PC-9 (cell line): ENCODE data around the gene OTULINL. TPM values are rescaled to one million over a fixed set of nuclear protein-coding genes. Genes with fewer than 3 reads are reported as not detected.
A peak's percentile ranks its signal among the peaks of the same experiment; 100 is the strongest.

ENCODE experiments used
- BruUV-seq: library from RNA; stranded (reverse); fragments of 400-500 nt; replicated peaks from 2 replicates; lab custom pipeline; 2021; lab: Mats Ljungman, UMichigan
- CTCF ChIA-PET: fragments of 300-600 bp; sonication (Branson Sonifier 250); formaldehyde crosslinking; loops from one replicate; lab custom pipeline; 2022; ENCODE audit warnings: antibody characterized with exemption; lab: Charles Lee
- POLR2A ChIA-PET: fragments of 300-600 bp; sonication (Branson Sonifier 250); formaldehyde crosslinking; loops from one replicate; lab custom pipeline; 2022; ENCODE audit warnings: antibody characterized with exemption; ENCODE audit not compliant: unreplicated experiment; lab: Charles Lee
- DNase-seq, 2 experiments: peaks; one replicate each; pipeline versions ENCODE4 v3.0.0 to v3.0.0-alpha.2; 2015 to 2022; ENCODE audit warnings: mixed read lengths in 1 of 2
- H2AFZ ChIP-seq: fragments of 200-600 bp; sonication (generic); 2 replicates; pipeline ENCODE4 v1.8.1; 2017; ENCODE audit warnings: antibody characterized with exemption
- H3F3A ChIP-seq: fragments of 200-600 bp; sonication (generic); 2 replicates; pipeline ENCODE4 v1.8.1; 2017; ENCODE audit warnings: antibody characterized with exemption, mild to moderate bottlenecking, low read depth; ENCODE audit not compliant: insufficient read depth
- H3K27ac ChIP-seq: fragments of 200-600 bp; sonication (generic); 2 replicates; pipeline ENCODE4 v1.6.1; 2016; ENCODE audit warnings: mixed run types
- H3K27me3 ChIP-seq: fragments of 200-600 bp; sonication (generic); 2 replicates; pipeline ENCODE4 v1.6.1; 2016; ENCODE audit warnings: low read depth, mixed run types; ENCODE audit not compliant: insufficient read depth
- H3K36me3 ChIP-seq: fragments of 200-600 bp; sonication (generic); 2 replicates; pipeline ENCODE4 v1.6.1; 2016; ENCODE audit warnings: low read depth, mixed run types
- H3K4me1 ChIP-seq: fragments of 200-600 bp; sonication (generic); replicated peaks from 2 replicates; pipeline ENCODE4 v1.6.1; 2016; ENCODE audit warnings: mixed run types; ENCODE audit not compliant: insufficient read depth
- H3K4me2 ChIP-seq: fragments of 200-600 bp; sonication (generic); 2 replicates; pipeline ENCODE4 v1.6.1; 2017; ENCODE audit warnings: mixed run types
- H3K4me3 ChIP-seq: fragments of 200-600 bp; sonication (generic); 2 replicates; pipeline ENCODE4 v1.6.1; 2016; ENCODE audit warnings: mixed run types
- H3K79me2 ChIP-seq: fragments of 200-600 bp; sonication (generic); 2 replicates; pipeline ENCODE4 v1.6.1; 2017; ENCODE audit warnings: low read depth, mixed run types
- H3K9me2 ChIP-seq: fragments of 200-600 bp; sonication (generic); 2 replicates; pipeline ENCODE4 v1.8.1; 2017; ENCODE audit warnings: mild to moderate bottlenecking; ENCODE audit not compliant: insufficient read depth
- H3K9me3 ChIP-seq: fragments of 200-600 bp; sonication (generic); 2 replicates; pipeline ENCODE4 v1.8.1; 2016; ENCODE audit warnings: low read depth; ENCODE audit not compliant: insufficient read depth
- H4K20me1 ChIP-seq: fragments of 200-600 bp; sonication (generic); 2 replicates; pipeline ENCODE4 v1.8.1; 2017; ENCODE audit not compliant: insufficient read depth
- EZH2 ChIP-seq: fragments of 200-600 bp; sonication (generic); IDR thresholded peaks from 2 replicates; pipeline ENCODE4 v1.8.0; 2017; ENCODE audit warnings: antibody characterized with exemption, low read depth
- intact Hi-C: fragments of 100-400 bp; cut with micrococcal nuclease; formaldehyde crosslinking; loops from one replicate; pipeline ENCODE4 v1.10.0; 2022; ENCODE audit not compliant: unreplicated experiment
- total RNA-seq: library from RNA; stranded (reverse); gene quantifications from 2 replicates; pipeline ENCODE4 v1.2.3, GENCODE V29; 2021
- TF ChIP-seq, protein P1 (sequence below): fragments of 200-600 bp; sonication (generic); conservative IDR thresholded peaks from 2 replicates; pipeline ENCODE4 v1.6.1; 2017; ENCODE audit warnings: mixed run types, antibody characterized with exemption, mild to moderate bottlenecking, moderate library complexity

Gene OTULINL
- total RNA-seq, 1 experiment from 2014 or later = 4.1 TPM

DNA sequence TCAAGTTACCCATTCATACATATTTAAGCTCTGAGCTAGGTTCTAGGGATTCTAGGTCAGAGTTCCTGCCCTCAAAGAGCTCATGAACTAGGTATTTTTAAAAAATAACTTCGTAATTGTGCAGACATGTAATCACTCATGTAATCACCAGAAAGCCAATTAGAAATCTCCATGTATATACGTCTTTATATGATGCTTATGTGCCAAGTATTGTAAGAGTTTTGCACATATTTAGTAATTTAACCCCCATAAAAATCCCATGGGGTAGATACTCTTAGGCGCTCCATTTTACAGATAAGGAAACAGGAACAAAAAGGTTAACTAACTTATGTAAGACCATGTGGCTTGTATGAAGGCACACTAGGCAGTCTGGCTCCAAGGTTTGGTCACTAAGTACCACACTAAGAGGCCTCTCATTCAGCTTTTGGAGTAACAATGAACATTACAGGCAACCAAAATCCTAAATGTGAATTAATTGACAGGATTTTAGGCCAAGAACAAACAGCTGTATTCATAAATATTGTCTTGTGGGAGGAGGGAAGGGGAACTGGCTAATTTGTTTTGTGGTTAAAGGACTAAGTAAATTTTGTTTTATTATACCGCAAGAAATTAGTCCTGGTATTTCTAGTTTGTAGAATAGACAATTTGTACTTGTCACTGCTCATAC is 1.7 kb upstream of the OTULINL start:
- no peaks in the 10 kb centered on the region for H3K79me2 ChIP-seq
- 0 out of 2 replicates have a peak, but pooled peaks cover 10% of the 10 kb centered on the region for H3K4me1 ChIP-seq
- H3K27ac ChIP-seq = no peak overlapping the region
- peaks cover 36% of the 10 kb centered on the region for H3K27me3 ChIP-seq
- no peak overlapping the region for H3K4me3 ChIP-seq
- no peaks in the 10 kb centered on the region for H3K36me3 ChIP-seq
- intact Hi-C loops = loop anchor here (5.0 kb wide), 4 partner anchors 88 to 603 kb away; no protein-coding TSS in a partner anchor
- H3F3A ChIP-seq = peaks cover 6% of the 10 kb centered on the region; the same call in 1 of the 2 replicates
- no peak for DNase-seq
- H3K9me2 ChIP-seq = no peaks in the 10 kb centered on the region
- TF ChIP-seq EZH2 = no peak
- TF ChIP-seq, protein P1, sequence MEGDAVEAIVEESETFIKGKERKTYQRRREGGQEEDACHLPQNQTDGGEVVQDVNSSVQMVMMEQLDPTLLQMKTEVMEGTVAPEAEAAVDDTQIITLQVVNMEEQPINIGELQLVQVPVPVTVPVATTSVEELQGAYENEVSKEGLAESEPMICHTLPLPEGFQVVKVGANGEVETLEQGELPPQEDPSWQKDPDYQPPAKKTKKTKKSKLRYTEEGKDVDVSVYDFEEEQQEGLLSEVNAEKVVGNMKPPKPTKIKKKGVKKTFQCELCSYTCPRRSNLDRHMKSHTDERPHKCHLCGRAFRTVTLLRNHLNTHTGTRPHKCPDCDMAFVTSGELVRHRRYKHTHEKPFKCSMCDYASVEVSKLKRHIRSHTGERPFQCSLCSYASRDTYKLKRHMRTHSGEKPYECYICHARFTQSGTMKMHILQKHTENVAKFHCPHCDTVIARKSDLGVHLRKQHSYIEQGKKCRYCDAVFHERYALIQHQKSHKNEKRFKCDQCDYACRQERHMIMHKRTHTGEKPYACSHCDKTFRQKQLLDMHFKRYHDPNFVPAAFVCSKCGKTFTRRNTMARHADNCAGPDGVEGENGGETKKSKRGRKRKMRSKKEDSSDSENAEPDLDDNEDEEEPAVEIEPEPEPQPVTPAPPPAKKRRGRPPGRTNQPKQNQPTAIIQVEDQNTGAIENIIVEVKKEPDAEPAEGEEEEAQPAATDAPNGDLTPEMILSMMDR = no peak
- H4K20me1 ChIP-seq = 0 out of 2 replicates have a peak, but pooled peaks cover 3% of the 10 kb centered on the region
- H3K4me2 ChIP-seq = no peak overlapping the region
- BruUV-seq = no TSS peak
- POLR2A ChIA-PET = no interaction called here
- H2AFZ ChIP-seq = no peak overlapping the region
- CTCF ChIA-PET = no interaction called here
- H3K9me3 ChIP-seq = no peaks in the 10 kb centered on the region

DNA sequence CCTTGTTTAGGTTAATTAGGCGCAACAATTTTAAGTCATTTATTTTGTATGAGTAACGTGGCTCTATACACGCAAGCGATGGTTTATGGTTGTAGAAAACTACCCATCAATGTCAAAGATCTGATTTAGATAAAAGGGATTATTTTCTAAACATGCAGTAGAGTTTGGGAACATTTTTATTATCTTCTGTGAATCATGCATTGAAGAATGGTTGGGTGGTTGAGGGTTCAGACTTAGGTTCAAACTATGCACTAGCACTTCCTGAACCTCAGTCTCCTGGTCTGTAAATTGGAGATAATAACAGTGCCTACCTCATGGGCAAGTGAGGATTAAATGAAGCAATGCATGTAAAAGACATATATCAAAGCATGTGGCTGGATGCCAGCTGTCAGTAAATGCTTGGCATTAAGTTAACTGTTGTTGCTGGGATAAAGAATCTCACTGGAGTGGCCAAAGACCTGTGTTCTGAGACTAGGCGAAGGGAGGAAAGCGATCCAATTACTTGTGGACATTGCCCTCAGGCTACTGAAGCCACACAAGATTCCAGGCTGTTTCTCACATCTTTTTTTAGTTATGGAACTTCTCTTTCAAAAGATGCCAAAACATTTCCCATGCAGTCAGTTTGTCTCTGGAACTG is 1.1 kb upstream of the OTULINL start:
- H3K9me2 ChIP-seq = no peaks in the 10 kb centered on the region
- BruUV-seq = no TSS peak
- ChIA-PET CTCF (no interaction called here), POLR2A (no interaction called here)
- no peaks in the 10 kb centered on the region for H3K36me3 ChIP-seq
- H3K79me2 ChIP-seq = no peaks in the 10 kb centered on the region
- H3K4me1 ChIP-seq = 0 out of 2 replicates have a peak, but pooled peaks cover 6% of the 10 kb centered on the region
- intact Hi-C loops = loop anchor here (5.0 kb wide), 4 partner anchors 88 to 603 kb away; no protein-coding TSS in a partner anchor
- no peak overlapping the region for H2AFZ ChIP-seq
- H3K9me3 ChIP-seq = no peaks in the 10 kb centered on the region
- H3F3A ChIP-seq = peaks cover 6% of the 10 kb centered on the region; the same call in 1 of the 2 replicates
- TF ChIP-seq EZH2 = no peak
- TF ChIP-seq, protein P1 = no peak
- H3K27ac ChIP-seq = no peak overlapping the region
- peak overlapping the region; percentile 88 for H3K4me2 ChIP-seq
- no peak for DNase-seq
- peaks cover 36% of the 10 kb centered on the region for H3K27me3 ChIP-seq
- peak overlapping the region; percentile 75; the same call in 1 of the 2 replicates for H3K4me3 ChIP-seq
- H4K20me1 ChIP-seq = 0 out of 2 replicates have a peak, but pooled peaks cover 3% of the 10 kb centered on the region

DNA sequence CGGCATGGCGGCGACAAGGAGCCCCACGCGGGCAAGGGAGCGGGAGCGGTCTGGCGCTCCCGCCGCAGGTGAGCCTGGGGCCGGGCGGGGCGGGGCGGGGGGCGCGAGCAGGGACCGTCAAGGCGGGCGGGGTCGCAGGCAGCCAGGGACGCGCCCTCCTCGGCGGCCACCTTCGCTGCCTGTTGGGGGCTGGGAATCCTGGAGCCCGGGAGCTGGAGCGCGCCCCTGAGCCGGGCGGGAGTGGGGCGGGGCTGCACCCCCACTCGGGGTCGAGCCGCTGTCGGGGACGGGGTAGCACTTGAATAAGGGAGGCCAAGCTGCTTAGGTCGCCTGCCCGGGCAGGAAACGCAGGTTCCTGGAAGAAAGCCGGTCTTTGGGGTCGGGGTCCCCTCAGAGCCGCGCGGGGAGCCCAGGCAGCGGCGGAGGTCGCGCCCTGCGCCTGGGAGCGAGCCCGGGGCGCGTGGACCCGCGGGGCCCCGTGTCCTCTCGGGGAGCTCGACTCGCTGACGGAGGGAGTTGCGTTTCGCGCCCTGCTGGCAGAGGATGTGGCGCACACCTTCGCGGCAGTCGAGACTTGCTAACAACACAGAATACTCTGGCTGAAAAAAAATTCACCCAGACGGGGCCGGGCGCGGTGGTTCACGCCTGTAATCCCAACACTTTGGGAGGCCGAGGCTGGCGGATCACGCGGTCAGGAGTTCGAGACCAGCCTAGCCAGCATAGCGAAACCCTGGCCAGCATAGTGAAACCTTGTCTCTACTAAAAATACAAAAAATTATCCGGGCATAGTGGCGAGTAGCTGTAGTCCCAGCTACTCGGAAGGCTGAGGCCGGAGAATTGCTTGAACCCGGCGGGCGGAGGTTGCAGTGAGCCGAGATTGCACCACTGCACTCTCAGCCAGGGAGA is 552 bp downstream of the OTULINL start:
- no peaks in the 10 kb centered on the region for H3K9me3 ChIP-seq
- TF ChIP-seq, protein P1 = peak; percentile 36; the same call in 1 of the 2 replicates
- TF ChIP-seq EZH2 = no peak
- peak overlapping the region; percentile 75 for H3K4me3 ChIP-seq
- no peaks in the 10 kb centered on the region for H3K9me2 ChIP-seq
- CTCF ChIA-PET = interaction anchor here (0.6 kb wide), 1 partner anchor 145 kb away, joined by 3 read pairs; no protein-coding TSS in a partner anchor
- H2AFZ ChIP-seq = peak overlapping the region; percentile 80
- POLR2A ChIA-PET = no interaction called here
- H3F3A ChIP-seq = peaks cover 6% of the 10 kb centered on the region; the same call in 1 of the 2 replicates
- H3K27me3 ChIP-seq = peaks cover 36% of the 10 kb centered on the region
- no peaks in the 10 kb centered on the region for H3K79me2 ChIP-seq
- H4K20me1 ChIP-seq = 0 out of 2 replicates have a peak, but pooled peaks cover 3% of the 10 kb centered on the region
- BruUV-seq = no TSS peak
- H3K36me3 ChIP-seq = no peaks in the 10 kb centered on the region
- 0 out of 2 replicates have a peak, but pooled peaks cover 6% of the 10 kb centered on the region for H3K4me1 ChIP-seq
- DNase-seq = peak in 1 of 2 experiments; percentile 78
- no peak overlapping the region for H3K27ac ChIP-seq
- peak overlapping the region; percentile 88 for H3K4me2 ChIP-seq
- intact Hi-C loops = loop anchor here (1.0 to 5.0 kb wide), 5 partner anchors 83 to 605 kb away; no protein-coding TSS in a partner anchor
